ENCODE results near the gene TMEM151A. TPM values are rescaled to one million over a fixed set of nuclear protein-coding genes. Genes with fewer than 3 reads are reported as not detected.
A peak's percentile ranks its signal among the peaks of the same experiment; 100 is the strongest.

Gene TMEM151A
- total and polyA plus RNA-seq, 2 of the 4 experiments (the other 2 are of a cell fraction): 0.03 TPM; not detected in 1

- ATAC-seq (ENCODE audit: low read depth) (peak; percentile 1), DNase-seq (no peak)
- Histone ChIP-seq H3K27me3 (ENCODE audit: control insufficient read depth, insufficient read depth, low read length) (peaks cover 21% of the 10 kb centered on the region), H3K14ac (replicated peaks; ENCODE audit: low read depth, low read length) (peak overlapping the region; percentile 99), H4K91ac (ENCODE audit: insufficient read depth, low read depth, low read length) (peak overlapping the region; percentile 93), H2AK5ac (ENCODE audit: low read depth, low read length) (peak overlapping the region; percentile 90), H3K9me3 (ENCODE audit: control insufficient read depth, insufficient read depth, low read length) (no peaks in the 10 kb centered on the region), H4K20me1 (ENCODE audit: insufficient read depth, low read length) (peaks cover 18% of the 10 kb centered on the region), H3K4me2 (ENCODE audit: low read depth, low read length) (peak overlapping the region; percentile 98), H2BK5ac (ENCODE audit: low read depth, low read length, poor library complexity, severe bottlenecking) (peak overlapping the region; percentile 91), H3K18ac (ENCODE audit: low read depth, low read length) (peak overlapping the region; percentile 38; the same call in 1 of the 2 replicates), H3K79me1 (ENCODE audit: low read depth in 1 of 2, low read length in 2 of 2) (peaks cover 15 to 40% of the 10 kb centered on the region in 2 experiments; a peak in 3 of 4 replicates), H2BK20ac (ENCODE audit: low read depth, low read length) (no peak overlapping the region; the same call in 1 of the 2 replicates), H3K23ac (ENCODE audit: low read depth, low read length) (peak overlapping the region; percentile 91), H2AFZ (replicated peaks; ENCODE audit: low read length, poor library complexity) (peak overlapping the region; percentile 98), H3K4me1 (ENCODE audit: control insufficient read depth, insufficient read depth, low read length) (peaks cover 11% of the 10 kb centered on the region), H4K8ac (ENCODE audit: low read depth in 2 of 2, low read length in 2 of 2) (peak overlapping the region; percentile 90 to 93), H3K4ac (ENCODE audit: low read depth, low read length) (peak overlapping the region; percentile 98), H4K5ac (ENCODE audit: low read depth, low read length) (peak overlapping the region; percentile 92), H3K56ac (ENCODE audit: extremely low read depth, insufficient read depth, low read length) (peak overlapping the region; percentile 90), H3K4me3 (ENCODE audit: insufficient read depth, low read depth, low read length) (peak overlapping the region; percentile 69), H3K9ac (ENCODE audit: low read depth, low read length) (peak overlapping the region; percentile 99), H3K27ac (ENCODE audit: insufficient read depth, low read length) (peak overlapping the region; percentile 86), H2BK15ac (ENCODE audit: low read depth, low read length) (no peak overlapping the region), H2BK120ac (ENCODE audit: low read depth, low read length) (peak overlapping the region; percentile 4; the same call in 1 of the 2 replicates), H2AK9ac (replicated peaks; ENCODE audit: low read depth, low read length, poor library complexity) (peak overlapping the region; percentile 96), H3K9me1 (ENCODE audit: insufficient read depth, low read length) (peaks cover 17% of the 10 kb centered on the region), H3K36me3 (ENCODE audit: control insufficient read depth, insufficient read depth, low read length) (peaks cover 16% of the 10 kb centered on the region; the same call in 1 of the 2 replicates)
- WGBS, 2 experiments (ENCODE audit: extremely low coverage in 2 of 2, insufficient read length in 1 of 2): 55% methylated on average over 11 of the region's 20 CpGs; no CpG with 5 or more reads in 1 of the 2 experiments
- TSS peak; percentile 61 for BruUV-seq (replicated peaks)
- intact Hi-C loops (cut with micrococcal nuclease) (loop anchor here (2.0 kb wide), 1 partner anchor 65 kb away; no protein-coding TSS in a partner anchor), dilution Hi-C loops (cut with HindIII; ENCODE audit: low sequenced_read_pairs, unreplicated experiment) (no loop called here), in situ Hi-C loops (cut with MboI; ENCODE audit: low sequenced_read_pairs) (no loop called here)
- POLR2A ChIA-PET (ENCODE audit: unreplicated experiment): no interaction called here
- CTCF ChIA-PET: no interaction called here
- TF ChIP-seq RAD21 (IDR thresholded peaks at IDR 0.05; ENCODE audit: low read length) (no peak), CTCF (conservative IDR thresholded peaks at IDR 0.05; ENCODE audit: low read depth, low read length) (no peak), USF2 (IDR thresholded peaks at IDR 0.05; ENCODE audit: low read depth, low read length) (no peak), POLR2A (IDR thresholded peaks at IDR 0.05; ENCODE audit: low read depth, low read length) (no peak), CHD1 (IDR thresholded peaks at IDR 0.05; ENCODE audit: low read depth, low read length) (no peak), FOS (IDR thresholded peaks at IDR 0.05; ENCODE audit: low read depth, low read length) (no peak), MAFK (IDR thresholded peaks at IDR 0.05; ENCODE audit: low read depth, low read length) (no peak), NFE2L2 (IDR thresholded peaks at IDR 0.05; ENCODE audit: low read depth, low read length) (no peak), RCOR1 (IDR thresholded peaks at IDR 0.05; ENCODE audit: insufficient replicate concordance, low read length) (no peak), BHLHE40 (IDR thresholded peaks at IDR 0.05; ENCODE audit: low read depth, low read length) (no peak), RFX5 (IDR thresholded peaks at IDR 0.05; ENCODE audit: low read depth, low read length) (no peak), SMC3 (IDR thresholded peaks at IDR 0.05; ENCODE audit: low read depth, low read length) (no peak), MAZ (IDR thresholded peaks at IDR 0.05; ENCODE audit: borderline replicate concordance, low read depth, low read length) (no peak)
- TF ChIP-seq, protein P1, sequence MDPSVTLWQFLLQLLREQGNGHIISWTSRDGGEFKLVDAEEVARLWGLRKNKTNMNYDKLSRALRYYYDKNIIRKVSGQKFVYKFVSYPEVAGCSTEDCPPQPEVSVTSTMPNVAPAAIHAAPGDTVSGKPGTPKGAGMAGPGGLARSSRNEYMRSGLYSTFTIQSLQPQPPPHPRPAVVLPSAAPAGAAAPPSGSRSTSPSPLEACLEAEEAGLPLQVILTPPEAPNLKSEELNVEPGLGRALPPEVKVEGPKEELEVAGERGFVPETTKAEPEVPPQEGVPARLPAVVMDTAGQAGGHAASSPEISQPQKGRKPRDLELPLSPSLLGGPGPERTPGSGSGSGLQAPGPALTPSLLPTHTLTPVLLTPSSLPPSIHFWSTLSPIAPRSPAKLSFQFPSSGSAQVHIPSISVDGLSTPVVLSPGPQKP (IDR thresholded peaks at IDR 0.05; ENCODE audit: borderline replicate concordance, low read depth, low read length): no peak
Observed at GRCh38 chr11:66287889-66288670, 3.6 kb upstream of the TMEM151A start.

Measured in IMR-90 (cell line).